ENCODE results near the gene MYLK4.

- no peak for TF ChIP-seq EP300 (IDR thresholded peaks at IDR 0.05)
- TF ChIP-seq CTCF (IDR thresholded peaks at IDR 0.05) = no peak
- no peak for TF ChIP-seq POLR2AphosphoS5 (IDR thresholded peaks at IDR 0.05)
- no peak for TF ChIP-seq POLR2A (IDR thresholded peaks at IDR 0.05)
Measured at GRCh38 chr6:2684766-2685754, 65.7 kb downstream of the MYLK4 start.
